Left renal cortex interstitium (tissue), 4 donors: Measurements from ENCODE around the gene ADAMTS17. TPM values are rescaled to one million over a fixed set of nuclear protein-coding genes. Genes with fewer than 3 reads are reported as not detected.
A peak's percentile ranks its signal among the peaks of the same experiment; 100 is the strongest.

ENCODE experiments used
- DNase-seq, 4 donors: peaks; one replicate each; pipeline ENCODE4 v3.0.0-alpha.2; 2013; ENCODE audit warnings: low read depth in 4 of 4, low spot score in 2 of 4, missing footprints in 1 of 4
- polyA plus RNA-seq, 4 donors: library from polyadenylated mRNA; unstranded; fragments of 120-200 nt; gene quantifications; one replicate each; pipeline ENCODE4 v1.2.1, GENCODE V29; 2013; ENCODE audit not compliant: insufficient read length in 4 of 4

Gene ADAMTS17
- polyA plus RNA-seq = 1 to 10 TPM; 2.0 to 2.7 (median 2.4) TPM

DNA sequence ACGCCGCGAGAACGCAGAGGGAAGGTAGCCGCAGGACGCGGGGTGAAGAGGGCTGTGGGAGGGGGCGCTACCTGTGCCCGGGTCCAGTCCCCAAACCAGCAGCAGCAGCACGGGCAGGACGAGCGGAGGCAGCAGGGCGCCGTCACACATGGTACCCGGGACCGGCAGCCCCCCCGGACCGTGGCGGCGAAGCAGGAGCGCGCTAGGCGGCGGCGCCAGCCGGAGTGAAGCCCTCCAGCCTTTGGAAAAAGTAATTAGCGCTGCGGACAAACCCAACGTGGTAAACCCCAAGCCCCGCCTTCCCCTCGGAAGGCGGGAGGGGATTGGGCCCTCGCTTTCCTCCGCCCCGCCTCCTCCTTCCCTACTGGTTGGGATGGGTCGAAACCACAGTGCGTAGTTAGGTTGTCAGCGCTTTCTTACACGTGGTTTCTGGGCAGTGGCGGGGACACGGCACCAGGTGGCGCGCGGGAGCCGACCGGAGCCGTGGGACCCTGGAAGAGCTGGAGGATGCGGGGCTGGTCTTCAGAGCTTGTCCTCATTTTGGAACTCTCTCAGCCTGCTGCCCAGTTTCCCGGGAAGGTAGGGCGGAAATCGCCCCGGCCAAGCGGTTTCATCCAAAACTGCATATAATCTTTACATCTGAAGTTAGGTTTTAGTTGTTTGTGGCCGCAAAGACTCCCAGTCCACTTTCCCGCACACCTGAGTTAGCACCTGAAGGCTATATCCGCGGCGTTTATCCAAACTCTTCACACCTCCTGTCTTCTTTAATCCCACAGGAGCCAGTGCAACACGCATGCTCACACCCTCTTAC is at the start of gene ADAMTS17:
Gene ADAMTS17 (minus strand): TSS at position 226 of the 811 bp plus-strand sequence. CDS start 76 bp downstream, at position 150.
- DNase-seq = peak; percentile 82 to 96 (median 90)

- DNase-seq = no peak
These were observed 43.7 kb upstream of the ADAMTS17 start for GRCh38 chr15:100385300-100386050.

GRCh38 chr15:100384108-100384410 is 42.3 kb upstream of the ADAMTS17 start:
- DNase-seq = no peak

GRCh38 chr15:100383302-100384107 is 41.7 kb upstream of the ADAMTS17 start:
- no peak for DNase-seq

- DNase-seq = no peak
These were observed 32.2 kb upstream of the ADAMTS17 start for GRCh38 chr15:100373942-100374341.

- DNase-seq = no peak
These were observed 31.5 kb upstream of the ADAMTS17 start for GRCh38 chr15:100373120-100373896.

- DNase-seq = no peak
These were observed 31.0 kb upstream of the ADAMTS17 start for GRCh38 chr15:100372739-100373119.

DNA sequence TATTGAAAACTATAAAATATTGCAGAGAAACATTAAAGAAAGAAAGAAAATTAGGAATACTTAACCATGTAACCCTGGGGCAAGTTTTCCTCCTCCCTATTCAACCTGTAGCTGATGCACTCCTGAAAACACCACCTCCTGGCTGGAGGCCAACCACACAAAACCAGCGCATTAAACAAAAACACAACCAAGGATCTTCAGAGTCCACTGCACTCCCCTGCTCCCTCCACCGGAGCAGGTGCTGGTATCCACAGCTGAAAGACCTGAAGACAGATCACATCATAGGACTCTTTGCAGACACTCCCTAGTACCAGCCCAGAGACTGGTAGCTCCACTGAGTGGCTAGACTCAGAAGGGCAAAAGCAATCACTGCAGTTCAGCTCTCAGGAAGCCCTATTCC is 13.6 kb upstream of the ADAMTS17 start:
- no peak for DNase-seq

DNA sequence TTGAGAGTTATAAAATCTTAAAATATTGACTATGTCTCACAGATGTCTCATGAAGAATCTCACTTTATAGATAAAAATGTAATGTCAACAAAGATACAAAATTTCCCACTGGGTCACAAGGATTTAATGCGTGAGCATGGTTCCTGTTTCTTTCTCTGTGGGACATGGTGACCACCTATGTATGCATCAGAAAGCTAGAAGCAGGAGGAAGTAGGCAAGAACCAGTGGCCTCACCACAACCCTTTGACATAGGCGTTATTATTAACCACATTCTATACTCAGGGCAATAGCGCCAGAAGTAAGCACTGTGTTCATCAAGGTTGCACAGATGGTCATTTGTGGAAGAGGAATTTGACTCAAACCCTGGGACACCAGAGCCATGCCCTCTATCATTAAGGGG is 11.7 kb upstream of the ADAMTS17 start:
- no peak for DNase-seq

GRCh38 chr15:100350434-100351226 is 8.9 kb upstream of the ADAMTS17 start:
- DNase-seq = no peak

- DNase-seq = peak; percentile 69 to 91 (median 82)
These were observed 8.1 kb upstream of the ADAMTS17 start for GRCh38 chr15:100349696-100350433.

- DNase-seq = no peak
These were observed 7.5 kb upstream of the ADAMTS17 start for GRCh38 chr15:100349321-100349695.

DNA sequence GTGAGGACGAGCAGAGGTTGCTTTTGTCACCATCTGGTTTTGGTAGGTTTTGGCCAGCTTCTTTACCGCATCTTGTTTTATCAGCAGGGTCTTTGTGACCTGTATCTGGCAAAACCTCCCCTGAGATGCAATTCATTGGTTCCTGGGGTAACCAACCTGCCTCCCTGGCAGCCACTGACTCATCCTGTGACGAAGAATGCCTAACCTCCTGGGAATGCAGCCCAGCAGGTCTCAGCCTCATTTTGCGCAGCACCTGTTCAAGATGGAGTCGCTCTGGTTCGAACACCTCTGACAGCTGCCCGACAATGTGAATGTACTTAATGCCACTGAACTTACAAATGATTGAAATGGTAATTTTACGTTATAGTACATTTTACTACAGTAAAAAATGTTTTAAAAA is 6.8 kb upstream of the ADAMTS17 start:
- no peak for DNase-seq

GRCh38 chr15:100346866-100347512 is 5.2 kb upstream of the ADAMTS17 start:
- DNase-seq = no peak

- DNase-seq = no peak
These were observed 3.7 kb upstream of the ADAMTS17 start for GRCh38 chr15:100345438-100345837.

GRCh38 chr15:100343251-100343650 is 1.5 kb upstream of the ADAMTS17 start:
- DNase-seq = no peak

GRCh38 chr15:100341239-100341749 is 481 bp downstream of the ADAMTS17 start:
- no peak for DNase-seq

GRCh38 chr15:100340721-100341238 is 995 bp downstream of the ADAMTS17 start:
- no peak for DNase-seq
